Activated naive CD4-positive, alpha-beta T cell (primary cell): ENCODE data around the gene PRKCH.

Experiments used
- DNase-seq, 4 experiments: peaks; one replicate each; lab custom pipeline; 2025; lab: John Stamatoyannopoulos, UW

PRKCH gene

GRCh38 chr14:61553730-61554641 is 232.6 kb downstream of the PRKCH start:
- DNase-seq, result no peak

GRCh38 chr14:61555056-61555838 is 233.9 kb downstream of the PRKCH start:
- no peak for DNase-seq

GRCh38 chr14:61556455-61556854 is 235.1 kb downstream of the PRKCH start:
- DNase-seq, result no peak

GRCh38 chr14:61557262-61557661 is 235.9 kb downstream of the PRKCH start:
- no peak for DNase-seq

- DNase-seq, result no peak
These were observed 236.5 kb downstream of the PRKCH start for GRCh38 chr14:61557854-61558253.

- no peak for DNase-seq
These were observed 236.9 kb downstream of the PRKCH start for GRCh38 chr14:61558271-61558670.

GRCh38 chr14:61559641-61560201 is 238.3 kb downstream of the PRKCH start:
- DNase-seq, result no peak

- no peak for DNase-seq
These were observed 238.9 kb downstream of the PRKCH start for GRCh38 chr14:61560323-61560722.

- no peak for DNase-seq
These were observed 239.7 kb downstream of the PRKCH start for GRCh38 chr14:61561104-61561503.

GRCh38 chr14:61561657-61562276 is 240.4 kb downstream of the PRKCH start:
- DNase-seq, result no peak

- no peak for DNase-seq
These were observed 241.2 kb downstream of the PRKCH start for GRCh38 chr14:61562321-61563161.

GRCh38 chr14:61563162-61563511 is 241.8 kb downstream of the PRKCH start:
- DNase-seq, result no peak

GRCh38 chr14:61563880-61564617 is 242.7 kb downstream of the PRKCH start:
- DNase-seq, result no peak

GRCh38 chr14:61564618-61565091 is 243.3 kb downstream of the PRKCH start:
- DNase-seq, result no peak

- DNase-seq, result no peak
These were observed 243.8 kb downstream of the PRKCH start for GRCh38 chr14:61565181-61565580.

GRCh38 chr14:61565836-61566536 is 244.6 kb downstream of the PRKCH start:
- no peak for DNase-seq

- no peak for DNase-seq
These were observed 245.3 kb downstream of the PRKCH start for GRCh38 chr14:61566537-61567225.

- DNase-seq, result no peak
These were observed 246.6 kb downstream of the PRKCH start for GRCh38 chr14:61567838-61568571.
